HG03060 (cell line): ENCODE measurements around the gene UBE2E2.
A peak's percentile ranks its signal among the peaks of the same experiment; 100 is the strongest.
"Not testable (repeated sequence)": the region's sequence is repeated elsewhere in the genome, so short reads cannot be mapped to it uniquely, and the experiment has no call there.

Experiments used
- ATAC-seq: cut with Tn5 transposase; IDR thresholded peaks from one replicate; pipeline ENCODE4 v1.9.1; 2021; ENCODE audit warnings: low read depth, moderate number of reproducible peaks; ENCODE audit not compliant: unreplicated experiment

The UBE2E2 gene

DNA sequence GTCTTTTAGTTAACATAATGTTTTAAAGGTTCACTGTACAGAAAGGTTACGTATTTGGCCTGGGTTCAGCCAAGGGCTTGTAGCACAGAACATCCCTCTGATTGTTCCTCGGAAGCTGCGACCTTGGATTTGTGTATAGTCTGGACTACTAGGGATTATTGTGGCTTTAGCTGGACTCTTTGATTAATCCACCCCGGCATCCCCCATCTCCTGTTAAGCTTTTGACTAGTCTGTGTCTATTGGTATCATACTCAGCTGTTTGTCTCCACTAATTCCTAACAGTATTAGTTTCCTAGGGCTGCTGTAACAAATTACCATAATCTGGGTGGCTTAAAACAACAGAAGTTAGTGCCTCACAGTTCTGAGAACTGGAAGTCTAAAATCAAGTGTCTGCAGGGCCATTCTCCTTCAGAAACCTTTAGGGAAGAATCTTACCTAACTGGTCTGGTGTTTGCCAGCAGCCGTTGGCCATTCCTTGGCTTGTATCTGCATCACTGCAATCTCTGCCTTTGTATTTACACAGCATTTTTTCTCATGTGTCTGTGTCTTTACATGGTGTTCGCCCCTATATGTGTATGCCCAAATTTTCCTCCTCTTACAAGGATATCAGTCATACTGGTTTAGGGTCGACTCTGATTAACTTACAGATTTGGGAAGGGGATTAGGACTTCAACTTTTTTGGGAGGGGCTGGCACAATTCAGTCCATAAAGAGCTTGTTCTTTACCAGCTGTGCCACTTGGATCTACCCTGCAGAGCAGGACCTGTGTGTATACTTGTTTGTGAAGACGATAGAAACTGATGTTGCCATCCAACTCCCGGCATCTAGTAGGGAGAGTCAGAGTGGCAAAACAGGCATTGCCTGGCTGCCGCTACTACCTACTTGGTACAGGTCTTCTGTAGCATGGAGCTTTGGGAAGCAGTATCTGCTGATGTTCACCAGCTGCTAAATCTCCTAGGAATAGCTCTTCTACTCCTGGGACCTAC is 117.8 kb downstream of the UBE2E2 start:
- no peak for ATAC-seq

DNA sequence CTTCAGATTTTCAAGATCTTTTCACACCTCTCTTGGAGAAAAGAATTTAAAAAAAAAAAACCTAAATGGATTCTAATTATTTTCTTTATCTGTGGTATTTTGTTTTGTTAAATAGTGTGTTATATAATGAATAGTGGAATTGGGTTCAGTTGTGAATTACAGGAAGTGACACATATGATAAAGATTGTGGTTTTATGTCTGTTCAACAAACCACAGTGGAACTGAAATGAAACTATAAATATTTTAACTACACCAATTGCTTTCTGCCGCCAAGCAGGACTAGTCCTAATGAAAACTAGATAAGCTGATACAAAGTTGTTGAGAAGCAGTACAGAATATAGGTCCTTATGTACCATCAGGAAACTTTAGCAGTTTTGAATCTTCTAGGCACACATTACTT is 121.6 kb downstream of the UBE2E2 start:
- peak; percentile 48 for ATAC-seq

DNA sequence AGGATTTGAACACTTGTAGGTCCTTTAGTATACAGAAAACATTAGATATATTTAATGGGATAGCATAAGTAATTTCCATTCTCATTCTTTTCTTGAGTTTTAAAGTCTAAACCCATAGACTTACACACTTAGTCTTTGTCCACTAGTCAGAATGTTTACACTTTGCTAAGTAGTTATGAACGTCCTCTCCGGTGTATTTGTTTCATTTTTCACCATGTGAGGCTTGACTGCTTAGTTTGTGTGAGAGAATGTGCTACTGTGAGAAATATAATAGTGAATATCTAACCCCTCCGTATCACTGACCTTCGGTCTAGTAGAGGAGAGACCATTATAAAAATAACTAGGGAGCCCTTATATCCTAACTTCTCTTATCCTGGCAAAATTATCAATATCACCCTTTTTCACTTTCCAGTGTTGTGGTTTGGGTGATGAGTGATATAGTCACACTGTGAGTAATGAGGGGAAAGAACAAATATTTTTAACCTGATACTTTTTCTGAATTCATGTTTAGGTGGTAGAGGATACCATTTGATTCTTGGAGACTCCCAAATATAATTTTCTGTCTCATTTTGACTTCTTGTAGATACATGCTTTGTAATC is 122.4 kb downstream of the UBE2E2 start:
- ATAC-seq: no peak

DNA sequence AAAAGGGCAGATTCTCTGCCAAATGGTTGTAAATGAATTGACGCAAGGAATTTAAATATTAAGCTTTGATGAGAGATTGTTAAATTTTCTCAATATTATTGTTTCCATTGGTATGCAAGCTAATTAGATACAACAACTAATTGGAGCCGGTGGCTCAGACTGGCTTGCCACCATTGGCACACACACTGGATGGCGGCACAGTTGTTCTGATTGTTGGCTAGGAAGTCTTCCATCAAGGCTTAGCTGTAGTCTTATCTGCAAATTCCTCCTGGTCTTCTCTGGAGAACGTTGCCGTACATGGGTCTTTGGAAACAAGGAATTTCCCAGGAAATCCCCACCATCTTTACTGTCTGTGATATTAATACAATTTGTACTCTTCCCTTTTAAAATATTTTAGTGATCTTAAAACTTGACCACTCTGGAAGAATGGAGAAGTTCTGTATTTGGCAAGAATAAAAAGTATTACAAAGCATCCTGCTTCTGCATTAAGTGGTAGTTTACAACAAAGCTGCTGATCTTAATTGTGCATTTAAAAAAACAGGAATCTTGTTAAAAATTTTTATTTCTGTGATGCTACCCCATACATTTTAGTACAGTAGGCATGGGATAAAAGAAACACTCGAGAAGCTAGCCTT is 126.5 kb downstream of the UBE2E2 start:
- ATAC-seq: no peak

DNA sequence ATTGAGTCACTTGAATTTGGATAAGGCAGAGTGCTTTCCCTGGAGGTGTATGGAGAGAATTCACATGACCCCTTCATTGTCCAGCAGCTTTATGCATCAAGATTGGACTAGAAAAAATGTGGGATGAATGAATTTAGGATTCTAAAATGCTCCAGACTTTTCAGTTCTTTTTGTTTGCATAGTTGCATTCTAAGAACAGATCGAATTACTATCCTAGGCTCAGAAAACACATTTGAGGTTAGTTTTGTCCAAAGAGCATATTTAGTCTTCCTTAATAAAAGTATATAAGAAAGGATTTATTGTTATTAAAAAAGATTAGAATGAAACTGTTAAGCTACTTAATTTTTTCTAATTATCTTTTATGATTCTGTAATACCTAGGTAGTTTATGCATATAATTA is 127.4 kb downstream of the UBE2E2 start:
- ATAC-seq: no peak

DNA sequence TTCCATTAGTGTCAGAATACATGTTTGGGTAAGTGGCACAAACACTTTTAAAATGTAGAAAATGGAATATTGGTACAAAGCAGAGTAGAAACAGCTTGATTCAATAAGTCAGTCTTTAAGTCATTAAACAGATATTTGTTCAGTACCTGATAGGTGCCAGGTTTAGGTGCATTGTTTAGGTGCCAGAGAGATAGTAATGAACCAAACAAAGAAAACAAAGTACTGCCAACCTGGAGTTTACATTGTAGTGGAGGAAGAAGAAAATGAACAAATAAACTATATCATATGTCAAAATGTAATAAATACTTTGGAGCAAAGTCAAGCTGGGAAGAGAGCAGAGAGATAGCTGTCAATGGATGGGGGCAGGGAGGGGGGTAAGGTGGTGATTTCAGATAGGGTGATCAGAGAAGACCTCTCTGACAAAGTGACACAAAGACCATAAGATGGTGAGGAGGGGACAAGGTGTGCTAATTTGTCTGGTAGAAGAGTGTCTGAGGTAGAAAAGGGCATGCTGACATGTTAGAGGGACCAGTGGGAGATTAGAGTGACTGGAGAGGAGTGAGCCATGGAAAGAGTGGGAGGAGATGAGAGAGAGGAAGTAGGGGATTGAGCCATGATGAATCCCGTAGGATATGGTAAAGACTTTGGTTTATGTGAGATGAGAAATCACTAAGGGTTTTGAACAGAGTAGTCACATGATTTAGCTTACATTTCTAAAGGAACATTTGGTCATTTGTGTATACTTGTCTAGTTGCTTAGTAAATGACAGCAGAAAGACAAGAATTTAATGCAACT is 128.2 kb downstream of the UBE2E2 start:
- ATAC-seq: no peak

DNA sequence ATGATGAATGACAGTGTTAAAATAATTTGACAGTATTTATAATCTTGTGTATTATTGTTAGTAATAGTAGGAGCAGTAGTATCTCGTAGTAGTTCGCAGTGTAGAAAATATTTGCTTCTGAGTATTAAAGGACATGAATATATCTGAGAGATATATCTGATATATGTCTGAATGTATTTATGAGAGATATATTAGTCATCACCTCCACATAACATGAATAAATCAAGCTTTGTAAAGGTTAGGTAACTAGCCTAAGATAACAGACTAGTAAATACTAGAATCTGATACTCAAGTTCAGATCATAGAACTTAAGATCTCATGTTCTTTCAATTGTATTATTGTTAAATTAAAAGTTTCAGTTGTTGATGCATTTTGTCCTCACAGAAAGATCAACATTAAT is 130.5 kb downstream of the UBE2E2 start:
- ATAC-seq: no peak

DNA sequence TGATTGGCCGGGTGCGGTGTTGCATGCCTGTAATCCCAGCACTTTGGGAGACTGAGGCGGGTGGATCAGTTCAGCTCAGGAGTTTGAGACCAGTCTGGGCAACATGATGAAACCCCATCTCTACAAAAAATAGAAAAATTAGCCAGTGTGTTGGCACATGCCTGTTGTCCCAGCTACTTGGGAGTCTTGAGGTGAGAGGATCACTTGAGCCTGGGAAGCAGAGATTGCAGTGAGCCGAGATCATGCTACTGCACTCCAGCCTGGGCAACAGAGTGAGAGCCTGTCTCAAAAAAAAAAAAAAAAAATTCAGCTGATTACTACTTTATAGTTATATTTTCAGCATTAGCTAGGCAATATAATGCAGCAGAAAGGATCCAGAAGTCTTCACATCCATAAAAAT is 133.7 kb downstream of the UBE2E2 start:
- not testable (repeated sequence) for ATAC-seq

DNA sequence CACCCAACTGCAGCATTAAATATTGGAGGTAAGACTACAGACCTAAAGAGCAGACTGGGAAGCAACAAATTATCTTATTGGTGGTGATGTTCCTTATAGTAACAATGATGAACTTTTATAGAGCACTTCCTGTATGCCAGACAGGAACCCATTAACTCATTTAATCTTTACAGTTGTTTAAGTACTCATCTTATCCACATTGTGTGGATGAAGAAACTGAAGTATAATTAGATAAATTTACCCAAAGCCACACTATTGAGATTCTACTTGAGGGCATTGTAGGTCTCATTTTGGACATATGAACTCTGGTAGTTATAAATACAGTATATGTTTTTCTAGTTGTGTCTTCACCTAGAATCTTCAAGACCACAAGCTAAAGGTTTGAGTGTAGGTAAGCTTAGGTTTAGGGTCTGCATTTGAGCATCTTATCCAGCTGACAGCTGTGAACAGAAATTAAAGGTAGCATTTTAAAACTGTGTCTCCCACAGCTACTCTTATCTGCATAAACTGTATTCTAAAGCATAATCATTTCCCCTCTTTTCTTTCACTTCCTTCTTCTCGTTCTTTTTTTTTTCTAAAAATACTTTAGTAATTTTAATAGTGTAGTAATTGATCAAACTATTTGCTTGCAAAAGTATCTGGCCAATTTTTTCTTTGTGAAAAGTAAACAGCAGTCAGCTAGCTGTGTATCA is 138.2 kb downstream of the UBE2E2 start:
- peak; percentile 53 for ATAC-seq

DNA sequence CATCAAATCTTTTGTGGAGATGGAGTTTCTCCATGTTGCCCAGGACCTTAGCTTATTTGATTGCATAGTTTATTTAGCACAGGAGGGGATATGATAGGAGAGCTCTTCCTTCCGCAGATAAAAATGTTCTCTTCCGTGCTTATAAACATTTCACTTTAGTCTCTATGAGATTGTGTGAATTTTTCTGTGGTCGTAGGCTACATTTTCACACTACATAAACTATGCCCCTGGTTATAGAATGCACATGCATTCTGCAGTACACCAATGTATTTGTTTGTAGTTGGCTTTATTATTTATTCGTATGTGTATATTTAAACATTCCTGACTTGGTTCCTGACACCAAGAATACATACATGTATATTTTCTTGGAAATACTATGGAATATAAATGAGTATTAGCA is 139.2 kb downstream of the UBE2E2 start:
- no peak for ATAC-seq

DNA sequence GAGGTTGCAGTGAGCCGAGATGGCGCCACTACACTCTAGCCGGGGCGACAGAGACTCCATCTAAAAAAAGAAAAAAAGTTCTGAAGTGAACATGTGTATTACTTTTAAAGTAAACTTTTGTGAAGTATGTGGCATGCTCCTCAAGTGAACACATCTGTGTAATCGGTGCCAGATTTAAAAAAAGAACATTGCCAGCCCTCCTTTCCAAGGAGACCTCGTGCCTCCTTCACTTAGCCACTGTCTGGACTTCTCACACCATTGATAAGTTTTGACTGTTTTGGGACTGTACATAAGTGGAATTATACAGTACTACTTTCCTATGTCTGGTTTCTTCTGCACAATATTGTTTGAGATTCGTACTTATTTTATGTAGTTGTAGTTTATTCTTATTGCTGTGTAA is 140.4 kb downstream of the UBE2E2 start:
- ATAC-seq: no peak

DNA sequence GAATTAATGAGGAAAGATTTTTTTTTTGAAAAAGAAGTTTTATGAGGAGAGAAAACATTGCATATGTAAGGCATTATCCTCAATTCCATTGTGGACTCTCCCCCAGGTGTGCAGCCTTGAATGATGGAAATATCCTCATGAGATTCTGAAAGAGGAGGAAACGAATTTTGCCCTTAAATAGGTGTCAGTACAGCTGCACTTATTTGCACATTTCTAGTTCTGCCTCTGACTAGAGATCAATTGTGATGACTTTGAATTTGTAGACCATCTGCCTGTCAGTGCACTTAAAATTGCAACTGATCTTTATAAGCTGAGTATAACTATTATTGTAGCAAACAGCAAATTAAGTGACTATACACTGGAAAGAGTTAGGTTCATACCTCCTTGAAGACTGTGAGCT is 141.8 kb downstream of the UBE2E2 start:
- no peak for ATAC-seq

DNA sequence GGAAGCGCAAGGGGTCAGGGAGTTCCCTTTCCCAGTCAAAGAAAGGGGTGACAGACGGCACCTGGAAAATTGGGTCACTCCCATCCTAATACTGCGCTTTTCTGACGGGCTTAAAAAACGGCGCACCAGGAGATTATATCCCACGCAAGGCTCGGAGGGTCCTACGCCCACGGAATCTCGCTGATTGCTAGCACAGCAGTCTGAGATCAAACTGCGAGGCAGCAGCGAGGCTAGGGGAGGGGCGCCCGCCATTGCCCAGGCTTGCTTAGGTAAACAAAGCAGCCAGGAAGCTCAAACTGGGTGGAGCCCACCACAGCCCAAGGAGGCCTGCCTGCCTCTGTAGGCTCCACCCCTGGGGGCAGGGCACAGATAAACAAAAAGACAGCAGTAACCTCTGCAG is 146.3 kb downstream of the UBE2E2 start:
- not testable (repeated sequence) for ATAC-seq

DNA sequence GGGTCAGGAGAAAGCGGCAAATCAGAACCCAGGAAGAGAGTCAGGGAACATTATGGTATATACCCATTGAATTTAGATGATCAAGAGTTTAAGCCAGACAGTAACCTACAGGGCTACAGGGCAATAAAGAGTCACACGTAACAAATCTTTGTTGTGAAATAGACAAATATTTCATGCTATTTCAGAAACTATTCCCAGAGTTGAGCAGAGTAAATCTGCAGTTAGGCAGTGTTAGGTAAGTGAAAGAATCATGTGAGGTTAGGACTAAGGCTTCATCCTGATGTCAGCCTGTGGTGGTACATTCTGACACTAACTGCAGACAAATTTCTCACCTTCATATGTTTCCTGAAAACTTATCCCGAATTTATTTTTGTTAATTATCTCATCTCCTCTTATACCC is 153.0 kb downstream of the UBE2E2 start:
- ATAC-seq: no peak

DNA sequence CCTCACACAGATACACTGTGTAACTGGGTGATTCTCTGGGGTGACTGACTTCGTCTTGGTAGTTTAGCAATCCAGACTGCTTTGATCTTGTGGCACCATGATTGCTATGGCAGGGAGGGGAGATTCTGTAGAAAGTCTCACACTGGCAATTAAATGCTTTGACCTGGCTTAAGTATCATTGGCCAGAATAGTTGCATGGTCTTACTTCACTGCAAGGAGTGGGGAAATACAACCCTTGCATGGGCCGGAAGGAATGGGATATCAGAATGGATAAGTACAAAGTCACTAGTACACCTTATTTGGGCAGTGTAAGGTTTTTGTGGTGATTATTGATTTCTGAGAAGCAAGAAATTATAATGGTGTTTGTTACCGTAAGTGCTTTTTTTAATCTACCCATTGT is 153.8 kb downstream of the UBE2E2 start:
- ATAC-seq: no peak

DNA sequence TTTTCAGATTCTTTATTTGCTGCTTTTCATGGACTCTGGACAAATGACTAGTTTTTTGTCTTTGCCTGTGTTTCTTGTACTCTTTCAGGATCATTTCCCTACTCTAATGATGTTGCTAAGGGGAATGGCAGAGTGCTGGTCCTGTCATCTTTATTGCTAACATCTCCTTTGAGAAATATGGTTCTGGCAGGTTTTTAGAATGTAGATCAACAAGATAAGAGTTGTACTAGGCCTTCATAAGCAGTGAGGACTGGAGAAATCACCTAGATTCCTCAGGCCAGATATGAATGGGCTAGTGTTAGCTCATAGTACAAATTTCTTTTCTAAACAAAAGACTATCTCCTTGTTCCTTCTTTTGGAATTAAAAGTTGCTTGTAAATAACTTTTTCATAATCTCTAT is 156.0 kb downstream of the UBE2E2 start:
- no peak for ATAC-seq

DNA sequence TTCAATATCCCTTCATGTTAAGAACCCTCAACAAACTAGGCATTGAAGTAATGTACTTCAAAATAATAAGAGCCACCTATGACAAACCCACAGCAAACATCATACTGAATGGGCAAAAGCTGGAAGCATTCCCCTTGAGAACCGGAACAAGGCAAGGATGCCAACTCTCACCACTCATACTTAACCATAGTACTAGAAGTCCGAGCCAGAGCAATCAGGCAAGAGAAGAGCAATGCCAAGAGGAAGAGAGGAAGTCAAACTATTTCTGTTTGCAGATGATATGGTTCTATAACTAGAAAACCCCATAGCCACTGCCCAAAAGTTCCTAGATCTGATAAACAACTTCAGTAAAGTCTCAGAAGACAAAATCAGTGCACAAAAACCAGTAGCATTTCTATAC is 161.9 kb downstream of the UBE2E2 start:
- ATAC-seq: no peak

DNA sequence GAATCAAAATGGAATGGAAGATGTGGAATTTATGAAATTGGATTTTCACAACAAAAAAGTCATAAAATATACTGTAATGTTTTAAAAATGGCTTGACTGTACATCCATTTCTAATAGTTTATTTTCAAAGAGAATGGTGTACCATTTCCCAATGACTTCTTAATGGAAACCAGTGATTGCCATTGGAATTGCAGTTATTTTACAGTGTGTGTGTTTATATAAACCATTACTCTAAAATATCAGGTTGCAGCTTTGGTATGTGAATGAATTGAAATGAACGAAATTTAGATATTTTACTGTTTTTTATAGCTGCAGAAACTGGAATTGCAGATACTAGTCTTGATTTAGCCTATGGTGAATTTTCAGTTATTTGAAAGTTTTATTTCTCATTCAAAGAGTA is 165.6 kb downstream of the UBE2E2 start:
- ATAC-seq: no peak

DNA sequence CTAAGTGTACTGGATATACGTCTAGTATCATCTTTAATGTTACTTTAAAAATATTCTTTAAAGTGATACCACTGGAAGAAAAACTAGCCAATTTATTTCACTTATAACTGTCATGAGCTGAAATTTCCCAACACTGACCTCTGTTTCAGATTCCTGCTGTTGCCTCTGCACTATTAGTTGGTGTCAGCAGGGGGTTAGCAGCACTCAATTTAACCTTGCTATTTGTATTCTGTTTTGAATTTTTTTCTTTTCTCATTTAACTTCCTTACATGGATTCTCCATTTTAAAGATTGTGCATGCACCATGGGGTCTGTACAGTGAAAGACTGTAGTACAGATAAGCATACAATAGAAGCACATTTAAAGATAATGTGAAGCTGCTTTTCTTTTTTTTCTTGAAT is 169.2 kb downstream of the UBE2E2 start:
- no peak for ATAC-seq
